ENCODE data around the gene DOCK10. TPM values are rescaled to one million over a fixed set of nuclear protein-coding genes. Genes with fewer than 3 reads are reported as not detected.

The DOCK10 gene
- total RNA-seq, 1 donor from 2014 or later, result 9.8 TPM

GRCh38 chr2:224777559-224777930 lies 264.7 kb downstream of the DOCK10 start:
- H3K27me3 ChIP-seq, result no peaks in the 10 kb centered on the region
- H3K36me3 ChIP-seq, result peaks cover 0 to 10% of the 10 kb centered on the region in 2 donors
- no peaks in the 10 kb centered on the region for H3K4me1 ChIP-seq
- no peak overlapping the region for H3K27ac ChIP-seq
- H3K9me3 ChIP-seq, result no peaks in the 10 kb centered on the region
- no peak for DNase-seq (ENCODE audit: extremely low spot score in 2 of 2)
- TF ChIP-seq POLR2AphosphoS5 (IDR thresholded peaks at IDR 0.05; ENCODE audit: insufficient read depth in 1 of 2, low read depth in 1 of 2) (no peak), CTCF (IDR thresholded peaks at IDR 0.05) (no peak), POLR2A (IDR thresholded peaks at IDR 0.05) (no peak)
- no peak overlapping the region for H3K4me3 ChIP-seq
- intact Hi-C loops (cut with DNase I), result no loop called here

DNA sequence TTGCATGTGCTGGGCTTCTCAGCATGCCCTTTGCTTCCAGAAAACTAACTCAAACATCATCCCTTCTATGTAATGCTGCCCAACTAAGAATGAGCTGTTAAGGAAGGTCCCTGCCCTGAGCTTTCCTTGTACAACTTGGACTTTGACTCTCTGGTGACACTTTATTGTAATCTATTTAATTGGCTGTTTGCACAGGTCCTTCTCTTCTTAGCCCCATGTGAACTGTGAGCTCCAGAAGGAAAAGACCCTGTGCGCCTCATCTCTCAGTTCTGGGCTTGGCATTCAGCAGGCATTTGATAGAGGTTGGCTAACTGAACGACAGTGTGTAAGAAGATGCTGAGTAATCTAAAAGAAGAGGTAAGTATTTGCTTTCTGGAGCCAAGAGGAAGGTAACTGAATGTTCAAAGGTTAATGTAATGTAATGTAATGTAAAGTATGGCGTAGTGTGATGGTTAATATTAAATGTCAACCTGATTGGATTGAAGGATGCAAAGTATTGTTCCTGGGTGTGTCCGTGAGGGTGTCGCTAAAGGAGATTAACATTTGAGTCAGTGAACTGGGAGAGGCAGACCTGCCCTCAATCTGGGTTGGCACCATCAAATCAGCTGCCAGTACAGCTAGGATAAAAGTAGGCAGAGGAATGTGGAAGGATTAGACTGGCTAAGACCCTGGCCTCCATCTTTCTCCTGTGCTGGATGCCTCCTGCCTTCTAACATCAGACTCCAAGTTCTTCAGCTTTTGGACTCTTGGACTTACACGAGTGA lies 265.3 kb downstream of the DOCK10 start:
- H3K4me1 ChIP-seq, result no peaks in the 10 kb centered on the region
- H3K9me3 ChIP-seq, result no peaks in the 10 kb centered on the region
- TF ChIP-seq POLR2AphosphoS5 (IDR thresholded peaks at IDR 0.05; ENCODE audit: insufficient read depth in 1 of 2, low read depth in 1 of 2) (no peak), POLR2A (IDR thresholded peaks at IDR 0.05) (no peak), CTCF (IDR thresholded peaks at IDR 0.05) (no peak)
- H3K27ac ChIP-seq, result no peak overlapping the region
- H3K27me3 ChIP-seq, result no peaks in the 10 kb centered on the region
- intact Hi-C loops (cut with DNase I), result no loop called here
- H3K4me3 ChIP-seq, result no peak overlapping the region
- no peak for DNase-seq (ENCODE audit: extremely low spot score in 2 of 2)
- peaks cover 0 to 10% of the 10 kb centered on the region in 2 donors for H3K36me3 ChIP-seq

DNA sequence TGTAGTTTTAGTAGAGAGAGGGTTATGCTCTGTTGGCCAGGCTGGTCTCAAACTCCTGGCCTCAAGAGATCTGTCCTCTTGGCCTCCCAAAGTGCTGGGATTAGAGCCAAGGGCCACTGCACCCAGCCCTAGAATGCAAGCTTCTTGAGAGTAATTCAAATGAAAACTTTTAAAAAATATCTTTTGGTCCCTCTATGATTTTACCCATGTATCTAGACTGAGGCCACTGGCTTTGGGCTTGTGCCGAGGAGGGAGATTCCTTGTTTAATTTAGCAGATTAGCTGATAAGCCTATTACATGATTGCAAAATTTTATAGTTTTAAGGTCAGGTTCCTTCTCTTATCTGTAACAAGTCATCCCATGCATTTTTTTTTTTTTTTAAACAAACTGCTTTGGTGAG lies 266.6 kb downstream of the DOCK10 start:
- TF ChIP-seq POLR2AphosphoS5 (IDR thresholded peaks at IDR 0.05; ENCODE audit: insufficient read depth in 1 of 2, low read depth in 1 of 2), result no peak
- no peak for TF ChIP-seq POLR2A (IDR thresholded peaks at IDR 0.05)
- no peak for TF ChIP-seq CTCF (IDR thresholded peaks at IDR 0.05)
- Histone ChIP-seq H3K9me3 (no peaks in the 10 kb centered on the region), H3K27me3 (no peaks in the 10 kb centered on the region), H3K4me1 (no peaks in the 10 kb centered on the region), H3K36me3 (peaks cover 0 to 11% of the 10 kb centered on the region in 2 donors), H3K27ac (no peak overlapping the region), H3K4me3 (no peak overlapping the region)
- intact Hi-C loops (cut with DNase I), result no loop called here
- no peak for DNase-seq (ENCODE audit: extremely low spot score in 2 of 2)

DNA sequence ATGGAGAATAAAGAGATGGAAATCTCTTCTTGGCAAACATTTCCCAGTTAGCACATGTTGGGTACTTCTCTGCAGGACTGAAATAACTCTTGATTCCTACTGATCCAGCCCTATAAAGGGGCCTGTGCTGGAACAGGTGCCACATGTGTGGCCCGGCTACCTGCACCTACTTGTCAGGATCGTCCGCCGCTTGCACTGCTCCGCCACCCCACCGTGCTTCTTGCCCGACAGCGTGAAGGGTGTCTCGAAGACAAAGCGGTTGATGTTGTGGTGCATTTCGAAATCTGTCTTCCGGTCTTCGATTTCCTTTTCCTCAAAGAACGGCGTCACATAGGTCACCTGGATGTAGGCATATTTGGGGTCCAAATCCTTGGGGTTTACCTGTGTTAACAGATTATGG lies 267.5 kb downstream of the DOCK10 start:
- no peak overlapping the region for H3K27ac ChIP-seq
- TF ChIP-seq POLR2AphosphoS5 (IDR thresholded peaks at IDR 0.05; ENCODE audit: insufficient read depth in 1 of 2, low read depth in 1 of 2), result no peak
- H3K27me3 ChIP-seq, result no peaks in the 10 kb centered on the region
- H3K4me1 ChIP-seq, result no peaks in the 10 kb centered on the region
- DNase-seq (ENCODE audit: extremely low spot score in 2 of 2), result no peak
- H3K36me3 ChIP-seq, result peaks cover 0 to 20% of the 10 kb centered on the region in 2 donors
- no peak overlapping the region for H3K4me3 ChIP-seq
- H3K9me3 ChIP-seq, result no peaks in the 10 kb centered on the region
- intact Hi-C loops (cut with DNase I), result no loop called here

DNA sequence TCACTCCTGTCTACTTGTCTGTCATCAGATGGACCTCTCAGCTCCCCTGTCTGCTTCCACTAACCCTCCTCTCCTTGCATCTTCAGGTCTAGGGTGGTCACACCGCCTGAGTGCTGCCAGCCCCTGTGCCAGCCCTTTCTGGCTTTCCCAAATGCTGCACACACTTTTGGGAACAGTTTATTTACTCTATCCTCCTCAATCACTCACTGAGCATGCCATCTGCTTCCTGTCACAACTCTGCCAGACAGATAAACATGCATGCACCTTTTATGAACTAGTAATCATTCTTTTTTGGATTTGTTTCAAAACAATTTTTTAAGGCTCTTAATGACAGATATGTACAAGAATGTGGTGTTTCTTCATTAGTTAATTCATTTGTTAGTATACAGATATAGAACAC lies 269.8 kb downstream of the DOCK10 start:
- no peaks in the 10 kb centered on the region for H3K9me3 ChIP-seq
- peaks cover 0 to 24% of the 10 kb centered on the region in 2 donors for H3K36me3 ChIP-seq
- intact Hi-C loops (cut with DNase I), result no loop called here
- TF ChIP-seq CTCF (IDR thresholded peaks at IDR 0.05) (no peak), POLR2AphosphoS5 (IDR thresholded peaks at IDR 0.05; ENCODE audit: insufficient read depth in 1 of 2, low read depth in 1 of 2) (no peak), POLR2A (IDR thresholded peaks at IDR 0.05) (no peak)
- no peaks in the 10 kb centered on the region for H3K4me1 ChIP-seq
- H3K4me3 ChIP-seq, result no peak overlapping the region
- H3K27ac ChIP-seq, result no peak overlapping the region
- H3K27me3 ChIP-seq, result no peaks in the 10 kb centered on the region
- no peak for DNase-seq (ENCODE audit: extremely low spot score in 2 of 2)

All from vagina (tissue), 2 donors.